Mucosa of descending colon (tissue), 3 donors: ENCODE results near the gene CTDSP2. TPM values are rescaled to one million over a fixed set of nuclear protein-coding genes. Genes with fewer than 3 reads are reported as not detected.

ENCODE experiments used
- ATAC-seq: fragments of 200-7000 bp; cut with Tn5 transposase; one replicate; pipeline ENCODE4 v1.9.1; 2020; ENCODE audit warnings: mild to moderate bottlenecking, moderate library complexity
- DNase-seq, 3 donors: peaks; one replicate each; pipeline ENCODE4 v3.0.0-alpha.2; 2020
- H3K36me3 ChIP-seq: fragments of 200-600 bp; one replicate; pipeline ENCODE4 v1.8.0; 2021; ENCODE audit warnings: low read depth, mild to moderate bottlenecking
- H3K4me1 ChIP-seq: fragments of 200-600 bp; one replicate; pipeline ENCODE4 v1.8.0; 2021; ENCODE audit warnings: low read depth, mild to moderate bottlenecking
- H3K4me3 ChIP-seq: fragments of 200-600 bp; one replicate; pipeline ENCODE4 v1.8.0; 2021; ENCODE audit warnings: mild to moderate bottlenecking
- H3K9me3 ChIP-seq: fragments of 200-600 bp; one replicate; pipeline ENCODE4 v1.8.0; 2021; ENCODE audit warnings: mild to moderate bottlenecking
- intact Hi-C, 2 donors: fragments of 100-400 bp; cut with DNase I in 1 of 2; cut with micrococcal nuclease in 1 of 2; formaldehyde crosslinking; loops; one replicate each; pipeline versions ENCODE4 v1.11.0 to v1.11.1; 2022; cut with DNase I, micrococcal nuclease
- total RNA-seq, 3 donors: library from RNA; stranded (reverse); fragmentation: NEBNext Ultra II Directional in 2 of 3; extraction: Animal tissue kit (Norgen Biotek cat#: 25700) in 2 of 3; gene quantifications; one replicate each; pipeline versions ENCODE4 v1.2.1 to v1.2.4, GENCODE V29; 2021 to 2023
- TF ChIP-seq, protein P1 (sequence below): fragments of 200-600 bp; IDR thresholded peaks from one replicate; pipeline ENCODE4 v1.8.0; 2022; ENCODE audit warnings: antibody characterized with exemption, mild to moderate bottlenecking
- donor health status: DM: no; HTN: no; CAD: no; lungs with moderate emphysema.
- donor health status: DM: no; HTN: no; CAD: no.
- donor health status: DM: no; HTN: yes; CAD: no.

CTDSP2 gene
- total RNA-seq, 3 donors from 2014 or later, result 220 to 339 (median 256) TPM

DNA sequence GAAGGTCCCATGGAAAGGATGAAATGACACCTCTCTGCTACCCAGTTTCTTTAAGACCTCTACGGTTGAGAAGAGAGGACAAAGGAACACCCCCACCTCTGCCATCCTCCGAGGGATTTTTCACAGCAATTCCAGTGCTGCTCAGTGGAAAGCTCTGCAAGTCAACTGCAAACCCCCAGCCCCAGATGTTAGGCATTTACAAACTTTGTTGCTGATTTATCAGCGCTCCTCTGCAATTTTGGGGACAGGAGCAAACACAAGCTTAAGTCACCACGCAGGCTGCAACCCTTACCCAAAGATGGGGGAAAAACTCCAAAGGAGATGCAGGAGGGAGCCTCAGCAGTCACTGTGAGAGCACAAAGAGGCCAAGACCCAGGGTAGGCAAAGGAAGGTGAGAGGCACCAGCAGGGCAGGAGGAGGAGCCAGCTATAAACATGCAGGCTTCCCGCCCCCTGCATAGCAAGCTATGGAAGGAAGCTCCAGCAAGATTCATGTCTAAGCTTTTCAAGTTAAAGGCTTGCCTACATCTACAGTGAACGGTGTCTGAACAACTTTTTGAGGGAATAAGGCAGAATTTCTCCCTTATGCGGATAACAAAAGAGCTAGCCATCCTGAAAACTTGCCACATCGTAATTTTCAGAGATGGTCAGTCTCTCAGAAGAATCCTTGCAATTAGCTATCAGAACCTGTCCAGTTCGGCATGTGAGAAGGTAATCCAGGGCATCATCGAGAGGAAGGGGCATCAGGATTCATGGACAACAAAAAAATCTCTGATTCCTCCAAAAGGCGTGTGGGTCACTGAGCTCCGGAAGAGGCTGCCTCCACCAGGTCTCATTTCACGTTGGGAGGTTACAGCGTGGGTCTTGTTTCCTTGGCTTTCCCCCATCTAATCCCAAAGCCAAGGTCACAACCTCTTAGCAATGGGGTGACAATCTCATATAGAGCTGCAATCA, 3.9 kb downstream of the CTDSP2 start:
- TF ChIP-seq, protein P1, sequence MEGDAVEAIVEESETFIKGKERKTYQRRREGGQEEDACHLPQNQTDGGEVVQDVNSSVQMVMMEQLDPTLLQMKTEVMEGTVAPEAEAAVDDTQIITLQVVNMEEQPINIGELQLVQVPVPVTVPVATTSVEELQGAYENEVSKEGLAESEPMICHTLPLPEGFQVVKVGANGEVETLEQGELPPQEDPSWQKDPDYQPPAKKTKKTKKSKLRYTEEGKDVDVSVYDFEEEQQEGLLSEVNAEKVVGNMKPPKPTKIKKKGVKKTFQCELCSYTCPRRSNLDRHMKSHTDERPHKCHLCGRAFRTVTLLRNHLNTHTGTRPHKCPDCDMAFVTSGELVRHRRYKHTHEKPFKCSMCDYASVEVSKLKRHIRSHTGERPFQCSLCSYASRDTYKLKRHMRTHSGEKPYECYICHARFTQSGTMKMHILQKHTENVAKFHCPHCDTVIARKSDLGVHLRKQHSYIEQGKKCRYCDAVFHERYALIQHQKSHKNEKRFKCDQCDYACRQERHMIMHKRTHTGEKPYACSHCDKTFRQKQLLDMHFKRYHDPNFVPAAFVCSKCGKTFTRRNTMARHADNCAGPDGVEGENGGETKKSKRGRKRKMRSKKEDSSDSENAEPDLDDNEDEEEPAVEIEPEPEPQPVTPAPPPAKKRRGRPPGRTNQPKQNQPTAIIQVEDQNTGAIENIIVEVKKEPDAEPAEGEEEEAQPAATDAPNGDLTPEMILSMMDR, result no peak
- H3K9me3 ChIP-seq, result no peaks in the 10 kb centered on the region
- intact Hi-C loops, result no loop called here
- ATAC-seq (no peak), DNase-seq (peak in 2 of 3 donors; percentile 45 to 59)
- H3K4me1 ChIP-seq, result peaks cover 64% of the 10 kb centered on the region
- no peak overlapping the region for H3K4me3 ChIP-seq
- H3K36me3 ChIP-seq, result no peaks in the 10 kb centered on the region

- DNase-seq, result no peak
- Histone ChIP-seq H3K36me3 (no peaks in the 10 kb centered on the region), H3K4me3 (no peak overlapping the region), H3K9me3 (no peaks in the 10 kb centered on the region), H3K4me1 (peaks cover 76% of the 10 kb centered on the region)
- no peak for ATAC-seq
- TF ChIP-seq, protein P1, result no peak
- intact Hi-C loops, result no loop called here
Observed at GRCh38 chr12:57841445-57841844, 5.1 kb downstream of the CTDSP2 start.

GRCh38 chr12:57840726-57841125, 5.8 kb downstream of the CTDSP2 start:
- no peak overlapping the region for H3K4me3 ChIP-seq
- peaks cover 83% of the 10 kb centered on the region for H3K4me1 ChIP-seq
- DNase-seq (peak in 1 of 3 donors; percentile 42), ATAC-seq (no peak)
- H3K9me3 ChIP-seq, result no peaks in the 10 kb centered on the region
- intact Hi-C loops, result no loop called here
- no peaks in the 10 kb centered on the region for H3K36me3 ChIP-seq
- TF ChIP-seq, protein P1, result no peak

GRCh38 chr12:57839996-57840395, 6.5 kb downstream of the CTDSP2 start:
- TF ChIP-seq, protein P1, result no peak
- no peaks in the 10 kb centered on the region for H3K9me3 ChIP-seq
- H3K4me1 ChIP-seq, result peaks cover 89% of the 10 kb centered on the region
- DNase-seq, result no peak
- H3K4me3 ChIP-seq, result no peak overlapping the region
- intact Hi-C loops, result loop anchor here in 1 of 2 donors (5.0 kb wide), 1 partner anchor 57 kb away; no protein-coding TSS in a partner anchor
- ATAC-seq, result no peak
- H3K36me3 ChIP-seq, result no peaks in the 10 kb centered on the region

GRCh38 chr12:57838594-57839302, 7.8 kb downstream of the CTDSP2 start:
- DNase-seq, result no peak
- Histone ChIP-seq H3K4me3 (no peak overlapping the region), H3K36me3 (no peaks in the 10 kb centered on the region), H3K9me3 (no peaks in the 10 kb centered on the region), H3K4me1 (peaks cover 98% of the 10 kb centered on the region)
- TF ChIP-seq, protein P1, result no peak
- peak; percentile 2 for ATAC-seq
- intact Hi-C loops, result loop anchor here in 1 of 2 donors (5.0 kb wide), 1 partner anchor 59 kb away; no protein-coding TSS in a partner anchor
